Pancreas (tissue), 10 donors: Measurements from ENCODE around the gene TRMT61B. TPM values are rescaled to one million over a fixed set of nuclear protein-coding genes. Genes with fewer than 3 reads are reported as not detected.
A peak's percentile ranks its signal among the peaks of the same experiment; 100 is the strongest.

Experiments
- ATAC-seq, 4 donors: fragments of 200-7000 bp; cut with Tn5 transposase; one replicate each; pipeline versions ENCODE4 v1.8.0 to v1.9.1; 2020; ENCODE audit warnings: mild to moderate bottlenecking in 4 of 4, moderate library complexity in 4 of 4
- DNase-seq, 6 donors: peaks; one replicate each; pipeline ENCODE4 v3.0.0-alpha.2; 2020
- FAIRE-seq: peaks from 2 replicates; lab custom pipeline; 2012; peaks lifted over from hg19 to GRCh38; lab: Jason Lieb, UNC
- H3K27ac ChIP-seq, 4 donors: fragments of 200-600 bp; sonication (generic); 1 replicate in 3 of 4; 2 replicates in 1 of 4; pipeline versions ENCODE4 v1.5.0 to v1.8.0; 2020
- H3K27me3 ChIP-seq, 4 donors: fragments of 200-600 bp; one replicate each; pipeline ENCODE4 v1.8.0; 2021
- H3K36me3 ChIP-seq, 3 donors: fragments of 200-600 bp; sonication (generic) in 1 of 3; one replicate each; pipeline versions ENCODE4 v1.5.0 to v1.8.0; 2020 to 2021
- H3K4me1 ChIP-seq, 3 donors: fragments of 200-600 bp; one replicate each; pipeline ENCODE4 v1.8.0; 2021
- H3K4me3 ChIP-seq, 4 donors: fragments of 200-600 bp; sonication (generic) in 2 of 4; one replicate each; pipeline versions ENCODE4 v1.5.0 to v1.8.0; 2020 to 2021
- H3K9me3 ChIP-seq, 4 donors: fragments of 200-600 bp; one replicate each; pipeline ENCODE4 v1.8.0; 2021
- WGBS, 2 donors: extraction: QIAGEN DNeasy Blood & Tissue Kit; methylation state at CpG; one replicate each; pipeline ENCODE4 v1.1.7; 2013; 5-methylcytosine and 5-hydroxymethylcytosine counted together
- intact Hi-C, 3 donors: fragments of 100-400 bp; cut with DNase I; formaldehyde crosslinking; loops; one replicate each; pipeline versions ENCODE4 v1.11.1 to v1.14.2; 2022
- polyA plus RNA-seq, 2 donors: library from polyadenylated mRNA; stranded (reverse); fragments of 200-250 nt; gene quantifications; one replicate each; pipeline ENCODE4 v1.2.3, GENCODE V29; 2013
- total RNA-seq, 6 donors: library from RNA; stranded (reverse); fragmentation: NEBNext Ultra II Directional in 4 of 6; extraction: Animal tissue kit (Norgen Biotek cat#: 25700) in 4 of 6; gene quantifications; one replicate each; pipeline versions ENCODE4 v1.2.1 to v1.2.4, GENCODE V29; 2021 to 2023
- TF ChIP-seq, protein P1 (sequence below), 4 donors: fragments of 200-600 bp; sonication (generic) in 3 of 4; IDR thresholded peaks; one replicate each; pipeline versions ENCODE4 v1.5.0 to v1.8.0; 2021; ENCODE audit warnings: antibody characterized with exemption in 4 of 4
- donor health status: healthy with polysubstance abuse.
- donor health status: DM: no; HTN: no; CAD: no; lungs with moderate emphysema.
- donor health status: DM: no; HTN: no; CAD: no.
- donor health status: control.
- donor health status: control.
- donor health status: Bipolar disorder and iron deficiency.
- donor health status: DM: yes; HTN: yes; CAD: no.
- donor health status: DM: no; HTN: no; CAD: no.
- donor health status: DM: no; HTN: no; CAD: no.
- donor health status: DM: yes; HTN: yes; CAD: no.

The TRMT61B gene
- total and polyA plus RNA-seq, 8 donors = 3.0 to 14.7 (median 5.2) TPM

DNA sequence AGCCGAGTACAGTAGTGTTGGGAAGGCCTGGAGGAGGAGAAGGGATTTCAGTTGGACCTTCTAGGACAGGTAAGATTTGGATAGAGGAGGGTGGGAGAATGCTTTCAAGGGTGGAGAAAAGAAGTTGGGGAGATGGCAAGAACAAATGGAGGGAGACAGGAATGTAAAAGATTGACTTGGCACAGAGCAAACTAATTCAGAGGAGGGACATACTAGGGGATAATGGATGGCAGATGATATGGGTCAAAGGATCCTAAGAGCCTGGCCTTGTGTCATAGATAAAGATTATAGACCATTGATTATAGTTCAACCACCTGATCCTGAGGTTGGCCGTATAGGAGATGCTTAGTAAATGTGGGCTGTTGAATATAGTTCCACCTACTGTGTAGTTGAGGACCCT lies 36.7 kb upstream of the TRMT61B start:
- no peak for FAIRE-seq
- Histone ChIP-seq H3K9me3 (no peaks in the 10 kb centered on the region), H3K36me3 (peaks cover 0 to 29% (median 7%) of the 10 kb centered on the region in 3 donors), H3K27ac (no peak overlapping the region), H3K27me3 (no peaks in the 10 kb centered on the region), H3K4me3 (no peak overlapping the region), H3K4me1 (peaks cover 0 to 6% (median 5%) of the 10 kb centered on the region in 3 donors)
- WGBS, 2 donors = 94 to 97% methylated on average over 2 of the region's 2 CpGs
- no peak for DNase-seq
- TF ChIP-seq, protein P1, sequence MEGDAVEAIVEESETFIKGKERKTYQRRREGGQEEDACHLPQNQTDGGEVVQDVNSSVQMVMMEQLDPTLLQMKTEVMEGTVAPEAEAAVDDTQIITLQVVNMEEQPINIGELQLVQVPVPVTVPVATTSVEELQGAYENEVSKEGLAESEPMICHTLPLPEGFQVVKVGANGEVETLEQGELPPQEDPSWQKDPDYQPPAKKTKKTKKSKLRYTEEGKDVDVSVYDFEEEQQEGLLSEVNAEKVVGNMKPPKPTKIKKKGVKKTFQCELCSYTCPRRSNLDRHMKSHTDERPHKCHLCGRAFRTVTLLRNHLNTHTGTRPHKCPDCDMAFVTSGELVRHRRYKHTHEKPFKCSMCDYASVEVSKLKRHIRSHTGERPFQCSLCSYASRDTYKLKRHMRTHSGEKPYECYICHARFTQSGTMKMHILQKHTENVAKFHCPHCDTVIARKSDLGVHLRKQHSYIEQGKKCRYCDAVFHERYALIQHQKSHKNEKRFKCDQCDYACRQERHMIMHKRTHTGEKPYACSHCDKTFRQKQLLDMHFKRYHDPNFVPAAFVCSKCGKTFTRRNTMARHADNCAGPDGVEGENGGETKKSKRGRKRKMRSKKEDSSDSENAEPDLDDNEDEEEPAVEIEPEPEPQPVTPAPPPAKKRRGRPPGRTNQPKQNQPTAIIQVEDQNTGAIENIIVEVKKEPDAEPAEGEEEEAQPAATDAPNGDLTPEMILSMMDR (IDR thresholded peaks at IDR 0.05) = no peak
- intact Hi-C loops = no loop called here
- ATAC-seq = no peak

DNA sequence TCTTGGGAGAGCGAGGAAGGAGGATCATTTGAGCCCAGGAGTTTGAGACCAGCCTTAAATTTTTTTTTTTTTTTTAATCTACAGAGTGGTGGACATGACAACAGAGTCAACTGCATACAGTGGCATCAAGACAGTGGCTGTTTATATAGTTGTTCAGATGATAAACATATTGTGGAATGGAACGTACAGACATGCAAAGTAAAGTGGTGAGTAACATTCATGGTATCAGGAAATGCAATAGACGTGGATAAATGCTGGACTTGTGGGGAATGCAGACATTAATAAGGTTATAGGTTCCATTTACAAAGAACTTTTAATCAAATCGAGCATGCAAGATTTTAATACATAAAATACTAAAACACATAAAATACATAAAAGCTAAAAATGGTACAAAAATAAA lies 36.3 kb upstream of the TRMT61B start:
- Histone ChIP-seq H3K9me3 (no peaks in the 10 kb centered on the region), H3K4me3 (no peak overlapping the region), H3K27me3 (no peaks in the 10 kb centered on the region), H3K27ac (no peak overlapping the region), H3K36me3 (peaks cover 0 to 28% (median 7%) of the 10 kb centered on the region in 3 donors), H3K4me1 (peaks cover 0 to 6% (median 5%) of the 10 kb centered on the region in 3 donors)
- FAIRE-seq (no peak), DNase-seq (no peak), ATAC-seq (no peak)
- intact Hi-C loops = no loop called here
- TF ChIP-seq, protein P1 (IDR thresholded peaks at IDR 0.05) = no peak
- WGBS, 2 donors = 92 to 96% methylated on average over 4 of the region's 4 CpGs

DNA sequence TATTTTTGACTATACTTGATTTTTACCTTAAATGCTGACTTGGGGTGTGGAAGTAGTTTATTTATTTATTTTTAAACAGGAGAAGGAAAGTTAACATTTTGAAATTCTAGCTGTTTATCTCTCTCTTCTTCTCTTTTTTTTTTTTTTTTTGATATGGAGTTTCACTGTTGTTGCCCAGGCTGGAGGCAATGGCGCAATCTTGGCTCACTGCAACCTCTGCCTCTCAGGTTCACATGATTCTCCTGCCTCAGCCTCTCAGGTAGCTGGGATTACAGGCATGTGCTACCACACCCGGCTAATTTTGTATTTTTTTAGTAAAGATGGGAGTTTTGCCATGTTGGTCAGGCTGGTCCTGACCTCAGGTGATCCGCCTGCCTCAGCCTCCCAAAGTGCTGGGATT lies 35.4 kb upstream of the TRMT61B start:
- H3K36me3 ChIP-seq = peaks cover 0 to 28% (median 7%) of the 10 kb centered on the region in 3 donors
- no peaks in the 10 kb centered on the region for H3K27me3 ChIP-seq
- no peaks in the 10 kb centered on the region for H3K9me3 ChIP-seq
- intact Hi-C loops = no loop called here
- no peak for DNase-seq
- H3K27ac ChIP-seq = no peak overlapping the region
- no peak for FAIRE-seq
- TF ChIP-seq, protein P1 (IDR thresholded peaks at IDR 0.05) = no peak
- peaks cover 0 to 6% (median 5%) of the 10 kb centered on the region in 3 donors for H3K4me1 ChIP-seq
- H3K4me3 ChIP-seq = no peak overlapping the region
- no peak for ATAC-seq
- WGBS, 2 donors = 93 to 99% methylated on average over 3 of the region's 3 CpGs

DNA sequence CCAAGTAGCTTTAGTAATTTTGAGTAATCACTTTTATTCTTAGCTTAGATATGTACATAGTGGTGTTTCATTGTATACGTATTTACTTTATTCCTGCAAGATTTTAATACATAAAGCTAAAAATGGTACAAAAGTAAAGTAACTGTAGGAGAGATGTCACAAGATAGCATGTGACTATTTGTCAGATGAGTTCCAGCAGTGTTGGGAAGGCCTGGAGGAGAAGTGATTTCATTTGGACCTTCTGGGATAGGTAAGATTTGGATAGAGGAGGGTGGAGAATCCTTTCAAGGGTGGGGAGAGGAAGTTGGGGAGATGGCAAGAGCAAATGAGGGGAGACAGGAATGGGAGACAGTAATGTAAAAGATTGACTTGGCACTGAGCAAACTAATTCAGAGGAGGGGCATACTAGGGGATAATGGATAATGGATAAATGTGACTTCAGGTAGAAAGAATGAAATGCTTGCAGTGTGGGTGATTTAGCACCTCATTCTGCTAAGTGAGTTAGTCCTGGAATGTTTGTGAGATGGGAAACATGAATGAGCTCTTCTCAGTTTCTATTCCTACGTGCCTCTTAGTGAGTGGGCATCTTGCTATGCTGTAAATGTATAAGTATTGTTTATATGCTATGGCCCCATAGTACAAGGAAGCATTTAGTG lies 34.8 kb upstream of the TRMT61B start:
- Histone ChIP-seq H3K4me1 (peaks cover 0 to 6% (median 5%) of the 10 kb centered on the region in 3 donors), H3K9me3 (no peaks in the 10 kb centered on the region), H3K27ac (no peak overlapping the region), H3K36me3 (peaks cover 0 to 28% (median 7%) of the 10 kb centered on the region in 3 donors), H3K4me3 (no peak overlapping the region), H3K27me3 (no peaks in the 10 kb centered on the region)
- 85 to 88% methylated on average over 2 of the region's 2 CpGs for WGBS, 2 donors
- no peak for ATAC-seq
- no peak for DNase-seq
- TF ChIP-seq, protein P1 (IDR thresholded peaks at IDR 0.05) = no peak
- FAIRE-seq = no peak
- intact Hi-C loops = no loop called here

DNA sequence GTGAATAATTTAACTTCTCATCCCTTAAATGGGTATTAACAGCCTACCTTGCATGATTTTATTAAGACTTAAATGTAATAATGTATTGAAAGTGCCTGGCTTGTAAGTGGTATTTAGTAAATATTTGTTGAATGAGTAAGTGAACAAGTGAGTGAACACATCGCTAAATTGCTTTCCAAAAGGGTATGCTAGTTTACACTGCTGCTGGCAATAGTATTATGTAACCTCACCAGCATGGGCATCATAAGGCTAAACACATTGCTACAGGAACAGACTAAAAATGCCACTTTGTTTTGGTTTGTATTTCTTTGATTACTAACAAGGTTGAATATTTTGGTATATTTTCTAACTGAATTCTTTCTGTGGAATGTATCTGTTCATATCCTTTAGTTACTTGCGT lies 34.2 kb upstream of the TRMT61B start:
- FAIRE-seq = no peak
- Histone ChIP-seq H3K9me3 (no peaks in the 10 kb centered on the region), H3K27me3 (no peaks in the 10 kb centered on the region), H3K36me3 (peaks cover 0 to 28% (median 7%) of the 10 kb centered on the region in 3 donors), H3K4me1 (peaks cover 0 to 9% (median 5%) of the 10 kb centered on the region in 3 donors), H3K4me3 (no peak overlapping the region), H3K27ac (no peak overlapping the region)
- peak in 1 of 4 donors; percentile 51 for ATAC-seq
- no peak for DNase-seq
- intact Hi-C loops = no loop called here
- TF ChIP-seq, protein P1 (IDR thresholded peaks at IDR 0.05) = no peak
- 62 to 63% methylated on average over 2 of the region's 2 CpGs for WGBS, 2 donors
